NCI-H2227 (cell line): ENCODE results near the gene MUC4.
A peak's percentile ranks its signal among the peaks of the same experiment; 100 is the strongest.

Experiments
- DNase-seq: peaks from one replicate; lab custom pipeline; 2025; ENCODE audit not compliant: unreplicated experiment; lab: John Stamatoyannopoulos, UW

The MUC4 gene, protein sequence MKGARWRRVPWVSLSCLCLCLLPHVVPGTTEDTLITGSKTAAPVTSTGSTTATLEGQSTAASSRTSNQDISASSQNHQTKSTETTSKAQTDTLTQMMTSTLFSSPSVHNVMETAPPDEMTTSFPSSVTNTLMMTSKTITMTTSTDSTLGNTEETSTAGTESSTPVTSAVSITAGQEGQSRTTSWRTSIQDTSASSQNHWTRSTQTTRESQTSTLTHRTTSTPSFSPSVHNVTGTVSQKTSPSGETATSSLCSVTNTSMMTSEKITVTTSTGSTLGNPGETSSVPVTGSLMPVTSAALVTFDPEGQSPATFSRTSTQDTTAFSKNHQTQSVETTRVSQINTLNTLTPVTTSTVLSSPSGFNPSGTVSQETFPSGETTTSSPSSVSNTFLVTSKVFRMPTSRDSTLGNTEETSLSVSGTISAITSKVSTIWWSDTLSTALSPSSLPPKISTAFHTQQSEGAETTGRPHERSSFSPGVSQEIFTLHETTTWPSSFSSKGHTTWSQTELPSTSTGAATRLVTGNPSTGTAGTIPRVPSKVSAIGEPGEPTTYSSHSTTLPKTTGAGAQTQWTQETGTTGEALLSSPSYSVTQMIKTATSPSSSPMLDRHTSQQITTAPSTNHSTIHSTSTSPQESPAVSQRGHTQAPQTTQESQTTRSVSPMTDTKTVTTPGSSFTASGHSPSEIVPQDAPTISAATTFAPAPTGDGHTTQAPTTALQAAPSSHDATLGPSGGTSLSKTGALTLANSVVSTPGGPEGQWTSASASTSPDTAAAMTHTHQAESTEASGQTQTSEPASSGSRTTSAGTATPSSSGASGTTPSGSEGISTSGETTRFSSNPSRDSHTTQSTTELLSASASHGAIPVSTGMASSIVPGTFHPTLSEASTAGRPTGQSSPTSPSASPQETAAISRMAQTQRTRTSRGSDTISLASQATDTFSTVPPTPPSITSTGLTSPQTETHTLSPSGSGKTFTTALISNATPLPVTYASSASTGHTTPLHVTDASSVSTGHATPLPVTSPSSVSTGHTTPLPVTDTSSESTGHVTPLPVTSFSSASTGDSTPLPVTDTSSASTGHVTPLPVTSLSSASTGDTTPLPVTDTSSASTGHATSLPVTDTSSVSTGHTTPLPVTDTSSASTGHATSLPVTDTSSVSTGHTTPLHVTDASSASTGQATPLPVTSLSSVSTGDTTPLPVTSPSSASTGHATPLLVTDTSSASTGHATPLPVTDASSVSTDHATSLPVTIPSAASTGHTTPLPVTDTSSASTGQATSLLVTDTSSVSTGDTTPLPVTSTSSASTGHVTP (N-terminal part only)

DNA sequence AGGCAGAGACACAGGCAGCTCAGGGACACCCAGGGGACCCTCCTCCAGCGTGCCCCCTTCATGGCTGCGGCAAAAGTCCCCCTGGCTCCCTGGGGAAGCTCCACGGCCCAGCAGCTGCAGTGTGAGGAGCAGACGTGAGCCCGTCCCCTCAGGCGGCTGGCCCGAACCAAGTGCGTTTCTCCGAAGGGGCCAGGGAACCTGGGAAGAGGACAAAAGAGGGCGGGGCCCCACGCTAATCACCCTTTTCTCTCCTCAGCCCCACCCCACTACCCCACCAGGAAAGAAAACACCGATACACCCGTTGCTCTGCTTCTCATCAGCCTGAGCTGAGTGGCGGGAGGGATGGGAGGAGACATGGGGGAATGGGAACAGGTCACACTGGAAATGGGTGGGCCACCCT, at the start of gene MUC4:
MUC4 (minus strand) TSS at position 174 of the 400 bp plus-strand sequence; CDS start at position 62, 112 bp downstream.
- no peak for DNase-seq

DNA sequence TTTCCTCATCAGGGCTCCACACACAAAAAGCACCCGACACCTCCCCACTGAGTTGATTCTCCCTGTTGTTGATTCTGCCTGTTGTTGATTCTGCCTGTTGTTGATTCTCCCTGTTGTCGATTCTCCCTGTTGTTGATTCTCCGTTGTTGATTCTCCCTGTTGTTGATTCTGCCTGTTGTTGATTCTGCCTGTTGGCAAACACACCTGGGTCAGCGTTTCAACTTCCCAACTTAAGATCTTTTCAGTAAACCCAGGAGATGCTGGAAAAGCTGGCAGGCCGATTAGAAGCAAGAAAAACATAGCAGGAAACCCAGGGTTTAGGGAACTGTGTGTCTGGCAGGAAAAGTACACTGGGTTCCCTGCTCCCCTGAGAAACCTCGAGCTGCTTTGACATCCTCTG, 48.7 kb upstream of the MUC4 start:
- no peak for DNase-seq

DNA sequence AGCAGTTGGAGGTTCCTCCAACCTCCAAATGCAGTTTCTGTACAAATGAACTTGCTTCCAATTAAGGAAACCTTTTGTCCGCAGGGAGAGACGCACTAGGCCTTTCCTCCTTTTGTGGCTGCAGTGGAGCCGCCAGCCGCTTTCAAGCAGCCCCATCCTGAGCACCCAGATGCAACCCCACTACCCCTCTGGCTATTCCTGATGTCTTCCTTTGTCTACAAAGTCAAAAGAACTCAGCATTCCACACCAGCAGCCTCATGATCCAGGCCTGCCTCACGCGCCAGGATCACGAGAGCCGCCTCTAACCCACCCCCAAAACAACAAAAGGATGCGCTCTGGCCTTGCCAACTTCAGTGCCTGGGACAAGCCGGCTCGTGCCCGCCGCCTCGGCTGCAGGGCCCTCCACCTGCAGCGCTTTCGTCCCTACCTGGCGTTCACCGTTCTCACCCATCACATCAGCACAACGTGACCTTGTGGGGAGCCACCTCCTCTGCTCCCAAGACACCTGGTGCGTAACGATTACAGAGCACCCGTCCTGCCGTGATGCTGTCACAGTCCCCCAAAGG, 48.2 kb upstream of the MUC4 start:
- no peak for DNase-seq

DNA sequence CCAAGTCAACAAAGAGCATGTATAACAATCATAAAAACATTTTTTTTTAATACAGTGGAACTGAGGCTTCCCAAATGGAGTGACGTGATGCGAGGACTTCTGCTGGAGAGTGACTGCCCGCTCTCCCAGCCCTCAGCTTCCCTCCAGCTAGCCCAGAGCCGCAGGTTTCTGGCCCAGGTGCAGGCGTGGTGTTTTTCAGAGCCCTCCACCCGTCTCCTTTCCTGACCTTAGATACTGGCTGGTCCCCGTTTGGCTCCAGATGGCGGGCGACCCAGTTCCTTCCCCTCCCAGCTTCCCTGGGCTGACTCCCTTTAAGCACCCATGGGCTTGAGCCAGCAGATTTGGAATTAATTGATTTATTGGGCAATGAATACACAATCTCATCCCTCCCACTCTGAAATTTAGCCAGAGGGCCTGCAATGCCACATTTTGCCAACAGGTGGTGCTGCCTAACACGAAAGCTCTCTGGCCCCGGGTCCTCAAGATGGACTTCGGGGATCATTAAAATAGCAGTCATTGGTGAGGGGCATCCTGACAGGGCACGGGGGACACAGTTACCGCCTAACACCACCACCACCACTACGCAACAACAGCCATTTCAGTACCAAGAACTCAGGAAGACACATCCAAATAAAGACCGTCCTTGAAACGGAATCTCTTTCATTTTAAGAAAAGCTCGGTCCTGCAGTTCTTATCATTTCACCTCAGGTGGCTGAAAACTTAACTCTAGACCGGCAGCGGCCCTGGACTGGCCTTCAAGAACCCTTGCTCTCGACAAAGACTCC, 47.5 kb upstream of the MUC4 start:
- peak; percentile 86 for DNase-seq

DNA sequence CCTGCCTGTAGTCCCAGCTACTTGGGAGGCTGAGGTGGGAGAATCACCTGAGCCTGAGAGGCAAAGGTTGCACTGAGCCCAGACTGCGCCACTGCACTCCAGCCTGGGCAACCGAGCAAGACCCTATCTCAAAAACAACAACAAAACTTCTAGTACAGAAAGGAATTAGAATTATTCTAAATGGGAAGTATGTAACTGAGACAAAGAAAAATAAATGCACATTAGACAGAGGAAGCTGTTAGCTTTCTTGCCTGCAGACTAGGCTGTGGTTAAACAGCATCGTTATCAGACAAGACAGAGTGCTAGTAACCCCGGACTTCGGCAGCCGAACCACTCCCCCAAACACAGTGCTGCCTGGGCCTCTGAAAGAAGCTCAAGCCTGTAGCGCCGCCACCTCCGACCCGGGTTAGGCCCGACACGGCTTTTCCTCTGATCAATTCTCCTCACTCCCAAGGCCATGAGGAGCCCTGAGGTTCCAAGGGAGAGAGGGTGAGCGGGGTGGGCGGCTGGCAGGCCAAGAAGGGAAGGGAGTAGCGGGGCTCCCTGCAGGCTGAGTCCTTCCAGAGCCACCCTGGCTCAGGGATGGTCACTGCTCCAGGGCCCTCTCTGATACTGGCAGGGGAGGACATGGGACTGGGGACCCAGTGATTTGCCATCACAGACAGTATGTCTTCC, 44.8 kb upstream of the MUC4 start:
- DNase-seq: no peak

- no peak for DNase-seq
Observed at GRCh38 chr3:195855471-195856409, 44.0 kb upstream of the MUC4 start.

DNA sequence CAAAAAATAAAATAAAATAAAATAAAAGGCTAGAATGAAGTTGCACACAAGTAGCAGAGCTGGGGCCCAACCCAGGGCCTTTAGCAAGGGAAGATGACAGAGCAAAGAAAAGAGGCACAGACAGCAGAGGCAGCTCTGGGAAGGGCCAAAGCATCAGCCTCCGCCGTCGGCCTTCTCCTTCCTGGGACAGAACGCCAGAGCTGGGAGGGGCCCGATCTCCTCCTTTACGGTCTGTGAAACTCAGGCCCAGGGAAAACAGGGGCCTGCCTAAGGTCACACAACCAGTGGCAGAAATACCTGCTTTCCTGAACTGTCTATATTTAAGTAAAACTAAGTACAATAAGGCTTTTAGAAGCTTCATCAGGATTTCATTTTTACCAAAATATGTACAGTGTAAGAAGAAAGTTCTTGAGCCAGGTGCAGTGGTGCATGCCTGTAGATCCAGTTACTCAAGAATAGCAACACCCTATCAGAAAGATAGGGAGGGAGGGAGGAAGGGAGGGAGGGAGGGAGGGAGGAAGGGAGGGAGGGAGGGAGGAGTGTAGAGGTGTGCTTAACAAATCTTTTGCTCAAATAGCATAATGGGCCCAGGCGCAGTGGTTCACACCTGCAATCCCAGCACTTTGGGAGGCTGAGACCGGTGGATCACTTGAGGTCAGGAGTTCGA, 43.0 kb upstream of the MUC4 start:
- DNase-seq: no peak

DNA sequence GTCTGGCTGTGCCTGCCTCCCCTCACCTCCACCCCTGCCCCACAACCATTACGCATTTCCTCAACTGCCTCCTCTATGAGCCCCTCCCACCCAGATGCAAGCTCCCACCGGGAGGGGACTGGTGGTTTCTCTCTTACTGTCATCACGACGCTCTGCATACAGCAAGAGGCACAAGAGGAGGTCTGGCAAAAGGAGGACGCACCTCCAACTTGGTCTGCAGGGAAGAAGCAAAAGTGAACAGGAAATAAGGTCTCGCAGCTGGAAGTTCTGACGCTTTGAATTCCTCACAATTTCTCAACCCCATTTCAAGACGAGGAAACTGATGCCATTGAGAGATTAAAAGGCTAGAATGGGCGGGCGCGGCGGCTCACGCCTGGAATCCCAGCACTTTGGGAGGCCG, 42.3 kb upstream of the MUC4 start:
- DNase-seq: no peak

DNA sequence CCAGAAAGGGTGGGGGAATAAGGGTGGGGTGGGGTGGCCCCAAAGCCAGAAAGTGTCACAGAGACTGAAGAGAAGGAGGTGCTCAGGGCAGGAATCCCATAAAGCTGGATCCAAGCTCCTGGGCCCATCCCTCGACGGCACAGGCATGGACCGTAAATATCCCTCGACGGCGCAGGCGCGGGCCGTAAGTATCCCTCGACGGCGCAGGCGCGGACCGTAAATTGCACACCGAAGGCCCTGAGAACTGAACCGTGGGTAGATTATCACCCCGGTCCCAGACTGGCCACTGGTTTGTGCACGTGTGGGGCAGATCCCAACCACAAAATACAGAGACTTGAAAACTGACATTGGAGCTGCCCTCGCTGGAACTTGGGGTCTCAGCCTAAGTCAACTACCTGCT, 41.3 kb upstream of the MUC4 start:
- no peak for DNase-seq

GRCh38 chr3:195850857-195851543, 39.3 kb upstream of the MUC4 start:
- peak; percentile 87 for DNase-seq

- DNase-seq: peak; percentile 90
Observed at GRCh38 chr3:195849322-195850074, 37.8 kb upstream of the MUC4 start.

DNA sequence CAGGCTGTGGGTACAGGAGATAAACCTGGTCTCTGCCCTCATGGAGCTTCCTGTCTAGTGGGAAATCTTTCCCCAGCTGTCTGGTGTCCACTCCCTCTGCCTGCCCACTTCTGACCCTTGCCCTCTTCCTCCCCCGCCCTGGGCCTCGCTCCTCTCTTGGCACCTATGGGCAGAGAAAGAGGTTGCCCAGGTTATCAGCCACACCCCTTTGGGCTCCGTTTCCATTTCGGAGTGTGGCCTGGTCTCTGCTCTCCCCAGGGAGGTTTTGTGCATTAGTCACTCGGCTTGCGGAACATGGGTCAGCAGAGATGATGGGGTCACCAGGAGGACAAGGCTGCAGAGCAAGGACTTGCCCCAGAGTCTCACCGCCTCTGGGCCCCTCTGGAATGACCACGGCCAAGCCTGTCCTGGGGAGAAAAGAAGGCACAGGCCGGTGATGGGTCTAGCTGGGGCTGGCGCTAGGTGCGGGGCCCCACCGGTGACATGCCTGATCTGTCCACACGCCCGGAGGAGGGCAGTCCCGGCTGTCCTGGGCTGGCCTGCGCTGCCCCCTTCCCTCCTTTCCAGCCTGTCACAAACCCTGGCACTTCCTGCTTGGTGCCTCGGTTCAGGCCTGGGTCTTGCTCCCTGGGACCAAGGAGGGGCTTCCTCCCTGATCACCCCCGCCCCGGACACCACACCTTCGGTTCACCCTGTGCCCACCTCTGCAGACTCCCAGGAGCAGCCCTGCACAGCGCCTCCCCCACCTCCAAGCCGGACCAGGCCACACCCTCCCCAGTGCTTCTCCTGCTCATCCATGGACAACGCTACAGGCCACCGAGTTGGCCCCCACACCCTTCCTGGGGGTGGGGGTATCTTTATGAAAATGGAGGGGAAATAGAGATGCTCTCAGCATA, 35.6 kb upstream of the MUC4 start:
- no peak for DNase-seq

GRCh38 chr3:195845483-195845882, 33.8 kb upstream of the MUC4 start:
- no peak for DNase-seq

DNA sequence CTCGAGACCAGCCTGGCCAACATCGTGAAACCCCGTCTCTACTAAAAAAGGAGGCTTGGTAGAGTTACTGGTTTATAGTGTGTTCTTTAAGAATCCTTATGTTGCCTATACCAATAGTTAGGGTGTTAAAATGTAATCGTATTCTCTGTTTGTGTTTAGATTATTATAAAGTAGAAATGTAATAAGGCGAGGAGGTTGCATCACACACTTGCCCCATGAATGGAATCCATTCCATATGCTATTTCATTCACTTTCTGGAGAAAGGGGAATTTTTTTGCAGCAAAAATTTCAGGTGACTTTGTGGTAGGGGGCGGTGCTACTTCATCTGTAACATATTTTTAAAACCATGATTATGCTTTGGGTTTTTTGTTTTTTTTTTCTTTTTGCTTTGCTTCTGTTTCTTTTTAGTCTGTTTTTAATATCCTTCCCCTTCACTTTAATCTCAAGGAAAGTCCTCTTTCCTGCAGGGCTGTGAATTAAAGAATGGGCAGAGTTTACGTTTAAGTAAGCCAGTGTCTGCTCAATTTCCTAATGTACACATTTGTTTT, 33.0 kb upstream of the MUC4 start:
- no peak for DNase-seq

- DNase-seq: peak; percentile 55
Observed at GRCh38 chr3:195839260-195840010, 27.7 kb upstream of the MUC4 start.
